Inflammatory macrophage (primary cell): ENCODE results near the gene ELAVL4.
A peak's percentile ranks its signal among the peaks of the same experiment; 100 is the strongest.
"Not testable (repeated sequence)": the region's sequence is repeated elsewhere in the genome, so short reads cannot be mapped to it uniquely, and the experiment has no call there.

Experiments
- DNase-seq, 2 donors: peaks; one replicate each; pipeline ENCODE4 v3.0.0-alpha.2; 2020 to 2022

ELAVL4 gene

DNA sequence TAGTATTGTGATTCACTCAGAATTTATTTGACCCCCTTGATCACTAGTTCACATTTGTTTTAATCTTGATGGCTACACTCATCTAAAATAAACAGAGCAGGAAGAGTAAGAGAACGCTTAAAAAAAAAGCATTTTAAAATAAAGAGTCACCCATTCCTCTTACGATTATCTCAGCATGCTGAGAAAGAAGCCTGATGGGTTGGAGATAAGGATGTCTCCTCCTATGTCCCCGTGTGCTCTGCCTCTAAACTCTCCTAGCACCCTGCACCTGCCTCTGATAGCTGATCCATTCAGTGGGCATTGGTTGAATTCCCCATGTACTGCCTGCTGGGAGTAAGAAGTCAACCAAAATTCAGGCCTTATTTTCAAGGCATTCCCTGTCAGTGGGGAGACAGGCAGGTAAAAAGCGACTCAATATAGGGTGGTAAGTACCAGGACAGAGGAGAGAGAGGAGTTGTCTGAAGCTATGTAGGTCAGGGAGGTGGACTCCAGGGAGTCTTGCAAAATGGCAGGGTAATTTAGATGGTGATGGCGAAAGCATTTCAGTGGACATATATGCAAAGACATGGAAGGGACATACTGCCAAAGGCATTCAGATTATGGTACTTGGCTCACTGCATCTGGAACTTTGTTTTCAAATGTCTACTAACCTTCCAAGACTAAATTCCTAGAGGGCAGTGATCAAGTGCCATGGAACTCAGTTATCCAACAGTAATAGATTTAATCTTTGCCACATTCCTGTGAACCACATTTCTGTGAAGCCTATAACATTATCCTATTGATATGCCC lies 18.4 kb downstream of the ELAVL4 start:
- DNase-seq = no peak

DNA sequence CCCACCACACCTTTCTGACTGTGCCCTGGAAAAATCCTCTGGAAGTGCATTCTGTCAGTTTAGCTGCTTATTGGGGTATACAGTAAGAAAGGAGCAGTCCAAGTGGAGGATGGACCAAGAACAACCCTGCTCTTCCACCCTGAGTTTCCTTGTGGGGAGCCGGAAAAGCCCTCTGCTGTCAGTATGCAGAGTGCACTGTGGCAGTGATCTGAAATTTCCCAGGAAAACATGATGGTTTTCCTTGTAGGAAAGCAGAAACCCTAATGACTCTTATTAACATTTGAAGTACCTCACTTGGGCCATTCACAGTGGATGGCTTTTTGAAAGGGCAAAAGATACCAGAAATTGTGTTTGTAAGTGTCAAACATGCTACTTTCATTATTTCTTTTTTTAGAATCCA lies 20.5 kb downstream of the ELAVL4 start:
- no peak for DNase-seq

DNA sequence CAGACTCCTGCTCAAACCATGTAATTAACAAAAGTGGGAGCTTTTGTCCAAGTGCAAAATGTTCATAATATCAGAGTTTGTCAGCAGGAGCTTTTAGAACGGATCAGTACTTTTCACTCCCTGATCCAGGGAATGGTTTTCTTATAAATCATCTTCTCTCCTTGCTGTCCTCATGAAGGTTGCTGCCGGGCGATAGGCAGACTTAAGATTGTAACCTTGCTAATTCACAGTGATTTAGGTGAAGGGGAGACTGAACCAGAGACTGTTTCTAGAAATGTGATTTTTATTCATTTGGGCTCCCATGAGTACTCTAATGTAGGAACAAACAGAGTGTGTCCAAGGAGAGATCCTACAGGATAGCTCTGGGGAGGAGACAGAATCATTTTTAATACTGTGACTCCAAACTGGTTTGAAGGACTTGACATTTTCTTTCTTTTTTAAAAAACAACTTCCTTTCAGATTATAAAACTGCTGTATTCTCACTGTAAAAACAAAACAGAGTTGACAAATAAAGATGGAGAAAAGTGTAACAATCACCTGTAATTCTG lies 23.7 kb downstream of the ELAVL4 start:
- no peak for DNase-seq

DNA sequence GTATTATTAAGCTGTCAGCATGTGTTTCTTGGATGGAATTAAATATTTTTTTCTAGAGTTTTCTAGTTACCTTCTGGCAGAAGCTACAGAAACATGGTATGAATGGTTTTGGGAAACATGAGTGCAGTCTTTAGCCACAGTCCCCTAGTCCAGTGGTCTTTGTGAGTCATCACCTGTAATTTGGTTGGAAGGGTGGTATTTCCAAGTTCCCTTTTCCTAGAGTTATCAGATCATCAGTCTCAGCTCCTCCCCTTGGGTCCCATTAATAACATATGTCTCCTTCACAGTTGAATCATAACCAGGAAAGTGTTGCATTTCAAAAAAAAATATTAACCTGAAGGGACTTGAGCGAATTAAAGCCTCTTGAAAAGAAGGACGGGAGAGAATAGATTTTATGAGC lies 27.0 kb downstream of the ELAVL4 start:
- DNase-seq = no peak

DNA sequence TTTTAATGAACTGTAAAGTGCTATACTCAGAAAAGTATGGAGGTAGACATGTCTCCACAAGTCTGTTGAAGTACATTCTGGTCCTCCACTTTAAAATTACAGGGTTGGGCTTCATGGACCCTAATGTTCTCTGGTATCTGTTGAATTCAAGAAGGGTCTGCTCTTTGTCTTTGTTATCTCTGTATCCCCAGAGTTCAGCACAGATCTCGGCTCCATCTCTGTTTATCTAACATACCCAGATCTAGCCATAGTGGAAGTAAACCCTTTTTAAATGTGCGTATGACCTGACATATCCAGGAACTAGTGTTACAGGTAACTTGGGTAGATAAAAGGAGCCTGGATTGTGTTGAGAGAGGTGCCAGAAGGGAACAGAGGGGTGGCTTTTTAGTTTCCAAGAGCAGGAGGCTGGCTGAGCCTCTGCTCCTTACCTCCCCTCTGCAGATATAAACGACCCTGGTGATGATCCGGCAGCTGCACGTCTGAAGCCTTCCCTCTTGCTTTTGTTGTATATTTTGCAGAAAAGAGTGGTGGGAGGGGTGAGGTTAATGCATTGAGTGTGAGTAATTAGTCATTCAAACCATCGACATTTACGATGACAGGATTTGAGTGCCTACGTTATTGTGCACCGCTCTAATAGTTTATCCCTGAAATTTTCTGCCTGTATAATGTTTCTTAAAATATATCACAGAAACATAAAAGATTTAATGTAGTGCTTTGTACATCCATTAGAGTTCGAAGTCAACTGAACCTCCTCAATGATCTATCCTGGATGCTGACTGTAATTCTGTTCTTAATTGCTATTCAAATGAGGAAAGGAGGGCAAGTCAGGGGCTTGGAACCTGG lies 30.8 kb downstream of the ELAVL4 start:
- DNase-seq = no peak

DNA sequence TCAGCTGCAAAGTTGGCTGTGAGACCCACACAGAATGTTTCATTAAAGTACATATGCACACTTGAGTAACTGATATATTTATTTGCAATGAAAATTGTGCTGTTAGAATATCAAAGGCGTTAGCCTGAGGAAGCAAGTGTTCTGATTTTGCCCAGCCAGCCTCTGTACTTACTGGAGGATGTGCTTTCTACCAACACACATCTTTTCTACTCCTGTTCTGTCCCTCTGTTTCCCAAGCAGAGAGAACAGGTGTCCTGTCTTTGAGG lies 31.4 kb downstream of the ELAVL4 start:
- DNase-seq = no peak

DNA sequence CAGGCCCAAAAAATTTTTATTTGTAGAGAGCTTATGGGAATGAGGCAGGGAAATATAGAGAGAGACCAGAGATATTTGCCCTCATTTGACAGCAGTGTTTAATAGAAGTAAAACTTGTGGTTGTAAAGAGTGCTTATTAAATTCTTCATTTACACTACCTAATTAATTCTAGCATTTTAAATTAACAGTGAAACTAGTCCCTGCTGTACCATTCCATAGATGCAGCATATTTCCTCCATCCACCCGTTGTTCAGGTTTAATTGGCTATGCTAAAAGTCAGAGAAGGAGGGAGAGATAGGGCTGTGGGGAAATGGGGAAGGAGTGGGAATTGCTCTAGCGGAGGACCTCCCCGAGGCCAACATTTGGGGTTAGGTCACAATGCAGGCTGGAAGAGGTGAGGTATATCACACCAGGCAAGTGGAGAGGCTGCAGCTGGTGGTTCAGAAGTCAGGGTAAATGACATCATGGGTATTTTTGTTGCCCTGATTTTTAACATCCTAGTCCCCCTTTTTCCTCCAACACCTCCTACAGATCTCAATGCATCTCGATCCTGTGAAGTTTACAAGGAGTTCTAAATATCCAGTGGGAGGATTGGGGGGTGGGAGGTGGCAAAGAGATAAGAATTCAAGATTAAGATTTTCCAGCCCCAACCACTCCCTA lies 38.6 kb downstream of the ELAVL4 start:
- no peak for DNase-seq

DNA sequence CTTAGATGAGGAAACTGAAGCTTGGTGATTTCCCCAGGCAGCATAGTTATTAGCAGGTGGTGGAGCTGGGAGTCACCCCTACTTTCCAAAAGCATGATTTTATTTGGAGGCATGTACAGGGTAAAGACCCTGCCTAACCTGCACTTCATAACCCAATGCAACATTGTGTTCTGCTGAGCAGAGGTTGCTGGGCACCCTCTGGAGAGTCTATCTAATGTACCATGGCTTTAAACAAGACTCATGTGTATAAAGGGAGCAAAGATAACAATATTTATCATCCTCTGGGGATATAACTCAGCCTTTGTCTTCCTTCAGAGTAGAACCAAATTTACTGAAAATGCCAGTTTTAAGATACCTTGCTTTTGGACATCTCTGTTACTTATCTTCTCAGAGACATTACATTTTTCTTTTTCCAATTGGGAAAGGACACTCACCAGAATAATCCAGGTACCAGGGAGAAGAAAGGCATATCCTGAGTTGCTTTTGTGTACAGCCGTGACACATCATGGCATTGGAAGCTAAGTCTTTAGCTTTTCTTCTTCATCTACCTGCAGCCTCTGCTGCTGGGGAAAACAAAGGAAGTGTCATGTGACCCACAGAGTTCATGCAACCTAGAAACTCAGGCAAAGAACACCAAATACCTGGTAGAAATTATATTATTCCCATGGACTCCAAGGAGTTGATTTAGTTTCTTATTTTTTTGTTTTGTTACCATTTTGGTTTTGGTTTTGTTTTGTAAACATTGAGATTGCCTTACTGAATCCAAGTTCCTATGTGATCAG lies 39.6 kb downstream of the ELAVL4 start:
- no peak for DNase-seq

DNA sequence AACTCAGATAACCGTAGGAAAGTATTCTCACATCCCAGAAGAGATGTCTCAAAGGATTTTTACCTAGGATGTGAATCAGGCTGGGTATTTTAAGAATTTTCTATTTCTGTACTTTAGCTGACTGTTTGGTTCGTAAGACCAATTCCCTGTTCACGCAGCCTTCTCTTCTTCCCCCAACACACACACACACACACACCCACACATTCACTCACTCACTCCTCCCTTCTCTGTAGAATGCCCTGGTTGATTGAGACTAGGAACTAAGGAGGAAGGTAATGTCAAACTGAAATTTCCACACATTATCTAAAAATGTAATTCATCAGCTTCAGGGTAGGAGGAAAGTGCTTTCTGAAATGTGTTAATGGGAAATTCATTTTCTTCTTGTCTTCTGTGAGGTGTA lies 43.5 kb downstream of the ELAVL4 start:
- no peak for DNase-seq

DNA sequence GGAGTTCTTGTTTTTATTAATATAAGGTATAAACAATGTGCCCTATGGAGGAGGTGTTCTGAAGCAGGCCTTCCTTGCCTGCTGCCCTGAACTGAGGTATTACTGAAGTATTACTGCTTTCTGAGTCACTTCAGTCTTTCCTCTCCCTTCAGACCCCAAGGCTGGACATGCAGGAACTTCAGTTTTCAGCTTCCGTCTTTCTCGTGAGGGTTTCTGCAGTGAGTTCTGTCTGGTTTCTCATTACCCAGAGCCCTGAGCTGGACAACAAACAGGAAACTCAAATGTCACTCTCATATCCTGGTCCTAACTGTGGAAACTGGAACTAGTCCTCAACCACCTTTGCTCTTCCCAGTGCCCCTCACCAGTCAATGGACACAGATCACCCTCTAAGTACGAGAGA lies 46.8 kb downstream of the ELAVL4 start:
- peak; percentile 36 to 47 for DNase-seq

DNA sequence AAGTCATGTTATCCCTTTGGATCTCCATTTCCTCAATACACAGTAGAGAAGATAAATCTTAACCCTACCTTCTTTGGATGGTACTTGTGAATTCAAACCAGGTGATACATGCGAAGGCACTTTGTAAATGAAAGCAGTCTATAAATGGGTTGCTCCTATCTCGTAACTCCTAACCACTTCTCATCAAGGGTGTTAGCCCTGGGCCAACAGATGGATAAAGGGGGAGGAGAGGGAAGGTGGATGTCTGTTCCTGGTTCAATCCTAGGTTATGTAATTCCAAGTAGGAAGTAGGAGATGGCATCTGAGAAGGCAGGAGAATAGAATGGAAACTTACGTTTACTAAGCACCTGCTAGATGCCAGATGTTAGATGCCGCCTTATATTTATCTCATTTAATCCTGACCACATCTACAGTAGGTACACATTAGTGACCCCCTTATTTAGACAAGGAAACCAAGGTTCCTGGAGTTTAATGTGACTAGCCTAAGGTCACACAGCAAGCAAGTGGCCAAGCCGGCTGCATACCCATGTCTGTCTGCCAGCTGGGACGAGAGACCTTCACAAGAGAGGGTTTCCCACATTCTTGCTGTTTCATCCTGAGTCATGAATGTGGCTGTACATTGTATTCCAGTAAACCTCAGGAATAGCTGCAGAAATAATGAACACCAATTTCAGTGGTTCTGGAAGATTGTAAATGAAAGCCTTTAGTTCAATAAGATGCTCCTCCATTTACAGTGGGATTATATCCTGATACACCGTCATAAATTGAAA lies 47.7 kb downstream of the ELAVL4 start:
- no peak for DNase-seq

DNA sequence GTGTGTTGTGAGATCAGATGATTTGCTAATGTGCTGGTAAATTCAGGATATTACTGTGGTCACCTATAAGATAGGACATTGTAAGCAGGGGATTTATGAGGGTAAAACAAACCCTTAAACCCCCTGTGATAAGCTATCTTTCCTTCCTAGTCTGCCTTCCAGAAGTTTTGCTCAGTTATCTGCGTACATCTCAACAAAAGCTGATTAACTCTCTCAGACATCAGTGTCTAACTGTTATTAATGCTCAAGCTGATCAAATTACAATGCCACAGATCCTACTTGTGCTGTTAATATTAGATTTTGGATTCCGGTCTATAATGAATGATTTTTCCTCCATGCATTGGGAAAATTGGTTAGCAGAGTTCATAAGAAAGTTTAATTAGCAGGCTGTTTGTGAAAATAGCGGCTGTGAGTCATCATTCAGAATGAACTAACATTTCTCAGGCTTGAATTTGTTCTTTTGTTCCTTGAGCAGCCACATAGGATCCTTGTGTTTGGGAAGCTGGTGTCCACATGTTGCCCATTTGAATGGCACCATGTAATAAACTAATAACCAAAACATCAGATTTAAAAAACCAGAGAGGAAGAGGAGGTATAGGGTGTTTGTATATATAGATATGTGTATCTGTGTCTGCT lies 48.7 kb downstream of the ELAVL4 start:
- DNase-seq = no peak

DNA sequence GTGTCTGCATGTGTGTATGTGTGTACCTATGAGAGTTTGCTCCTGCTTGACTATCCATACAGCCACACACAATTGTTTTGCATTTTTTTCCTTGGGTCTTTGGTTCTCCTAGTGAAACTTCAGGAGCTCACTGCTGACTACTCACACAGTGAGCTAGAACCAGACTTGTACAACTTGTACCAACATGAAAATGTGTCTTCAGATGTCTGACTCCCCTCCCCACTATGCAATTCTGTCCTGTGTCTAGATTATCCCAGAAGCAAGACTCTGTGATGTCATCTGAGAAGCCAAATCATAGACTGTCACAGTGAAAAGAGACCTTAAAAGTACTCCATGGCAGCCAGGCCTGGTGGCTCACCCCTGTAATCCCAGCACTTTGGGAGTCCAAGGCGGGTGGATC lies 49.7 kb downstream of the ELAVL4 start:
- no peak for DNase-seq

DNA sequence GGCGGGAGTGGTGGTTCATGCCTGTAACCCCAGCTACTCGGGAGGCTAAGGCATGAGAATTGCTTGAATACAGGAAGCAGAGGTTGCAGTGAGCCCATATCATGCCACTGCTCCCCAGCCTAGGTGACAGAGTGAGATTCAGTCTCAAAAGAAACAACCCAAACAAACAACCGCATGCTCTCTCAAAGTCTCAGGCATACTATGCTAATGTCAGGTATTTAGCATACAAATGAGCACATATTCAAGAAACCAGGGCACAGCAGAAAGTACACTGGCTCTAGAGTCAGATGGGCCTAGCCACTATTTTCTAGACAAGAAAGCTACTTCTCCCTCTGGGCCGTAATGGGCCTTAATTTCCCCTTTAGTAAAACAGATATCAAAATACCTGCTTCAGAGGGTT lies 55.0 kb downstream of the ELAVL4 start:
- no peak for DNase-seq

DNA sequence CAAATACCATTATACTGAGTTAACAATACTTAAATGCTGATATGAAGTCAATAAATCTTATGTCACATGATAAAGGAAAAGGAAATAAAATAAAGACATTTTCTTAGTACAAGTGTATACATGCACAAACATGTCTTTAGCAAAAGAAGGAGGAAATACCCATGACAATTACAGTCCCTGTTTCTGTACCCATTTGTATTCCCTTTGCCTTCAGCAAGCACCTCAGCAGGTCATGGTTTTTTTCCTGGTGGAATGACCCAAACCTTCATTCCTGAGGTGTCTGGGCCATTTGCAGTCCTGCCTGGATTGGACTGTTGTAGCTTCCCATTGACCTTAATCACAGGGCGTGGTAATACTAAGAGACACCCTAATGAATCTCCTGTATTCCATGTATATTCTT lies 57.6 kb downstream of the ELAVL4 start:
- not testable (repeated sequence) for DNase-seq

DNA sequence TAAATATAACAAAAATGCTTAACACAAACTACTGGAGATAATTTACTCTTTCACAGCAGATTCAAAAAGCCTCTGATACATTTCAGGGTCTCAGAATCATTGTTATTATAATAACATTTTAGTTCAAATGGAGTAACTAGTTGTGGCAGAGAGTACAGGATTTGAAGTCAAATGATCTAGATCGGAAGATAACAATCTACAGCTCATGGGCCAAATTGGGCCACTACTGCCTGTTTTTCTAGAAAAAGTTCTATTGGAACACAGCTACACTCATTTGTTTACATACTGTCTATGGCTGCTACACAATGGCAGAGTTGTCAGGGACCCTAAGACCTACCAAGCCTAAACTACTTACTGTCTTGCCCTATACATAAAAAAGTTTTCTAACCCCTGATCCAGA lies 63.6 kb downstream of the ELAVL4 start:
- no peak for DNase-seq

DNA sequence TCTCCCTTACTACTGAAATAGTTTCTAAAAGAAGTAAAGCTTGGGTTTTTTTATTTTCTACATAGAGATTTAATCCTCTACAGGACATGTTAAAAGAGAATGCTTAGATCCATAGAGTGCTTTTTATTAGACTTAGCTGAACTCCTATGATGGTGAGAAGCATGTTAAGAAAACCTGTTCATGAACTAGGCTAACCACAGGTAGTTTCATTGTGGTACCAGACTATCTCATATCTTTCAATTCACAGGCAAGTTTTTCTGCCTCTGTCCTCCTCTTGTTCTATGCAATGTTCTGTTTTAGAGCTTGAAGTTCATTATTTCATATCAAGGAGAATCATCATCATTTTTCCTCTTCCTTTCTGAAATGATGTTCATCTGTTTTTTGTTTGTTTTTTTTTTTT lies 65.4 kb downstream of the ELAVL4 start:
- DNase-seq = no peak

DNA sequence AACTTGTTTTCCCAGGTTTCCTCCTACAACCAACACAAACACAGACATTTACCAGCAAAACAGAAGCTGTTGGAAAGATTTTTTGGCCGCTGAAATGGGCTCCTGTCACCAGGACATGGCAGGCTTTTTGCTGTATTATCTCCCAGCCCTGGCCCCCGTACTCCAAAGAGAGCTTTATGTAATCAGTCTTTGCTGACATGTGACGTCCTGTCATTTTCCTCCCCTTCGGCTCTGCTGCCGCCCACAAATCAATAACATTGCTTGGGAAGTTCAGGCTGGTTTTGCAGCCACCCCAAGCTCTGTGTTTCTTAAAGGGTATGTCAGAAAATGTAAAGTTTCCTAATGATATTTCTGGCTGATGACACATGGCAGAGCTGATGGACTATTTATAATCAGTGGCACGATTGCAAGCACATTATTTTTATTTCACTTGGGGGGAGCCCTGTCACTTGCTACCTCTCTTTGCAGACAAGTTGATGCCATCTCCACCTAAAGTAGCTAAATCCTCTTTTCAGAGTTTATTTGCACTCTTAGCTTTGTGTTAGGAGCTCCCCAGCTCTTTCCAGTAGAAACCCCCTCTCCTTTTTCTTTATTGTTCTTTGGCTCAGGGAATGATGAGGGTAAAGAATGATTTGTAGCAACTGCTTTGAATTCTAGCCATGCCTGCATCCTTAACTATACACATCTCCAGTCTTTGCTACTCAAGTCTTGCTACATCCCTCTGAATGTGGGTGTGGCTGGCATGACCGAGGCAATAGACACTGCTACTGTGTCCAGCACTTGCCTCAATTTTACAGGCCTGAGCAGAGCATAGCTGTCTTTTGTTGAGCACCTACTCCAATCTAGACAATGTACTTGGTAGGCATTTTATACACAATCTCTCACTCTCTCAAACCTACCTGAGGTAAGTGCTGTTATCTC lies 67.3 kb downstream of the ELAVL4 start:
- no peak for DNase-seq

DNA sequence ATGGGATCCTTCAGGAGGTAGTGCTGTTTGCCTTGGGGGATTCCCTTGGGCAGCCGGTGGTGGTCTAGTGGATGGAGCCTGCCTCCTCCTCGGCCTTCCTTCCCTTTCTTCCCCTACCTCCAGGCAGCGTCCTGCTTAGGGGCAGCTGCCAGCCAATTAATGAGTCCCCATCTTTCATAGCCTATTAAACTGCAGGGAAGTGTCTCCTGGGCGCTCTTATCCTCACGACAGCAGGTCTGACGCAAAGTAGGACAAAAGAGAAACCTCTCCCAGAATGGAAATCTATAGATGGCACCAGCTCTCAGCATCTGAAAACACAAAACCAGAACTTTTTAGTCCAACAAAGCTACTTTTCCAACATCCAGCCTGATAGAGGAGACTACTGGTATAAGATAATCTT lies 69.3 kb downstream of the ELAVL4 start:
- no peak for DNase-seq

DNA sequence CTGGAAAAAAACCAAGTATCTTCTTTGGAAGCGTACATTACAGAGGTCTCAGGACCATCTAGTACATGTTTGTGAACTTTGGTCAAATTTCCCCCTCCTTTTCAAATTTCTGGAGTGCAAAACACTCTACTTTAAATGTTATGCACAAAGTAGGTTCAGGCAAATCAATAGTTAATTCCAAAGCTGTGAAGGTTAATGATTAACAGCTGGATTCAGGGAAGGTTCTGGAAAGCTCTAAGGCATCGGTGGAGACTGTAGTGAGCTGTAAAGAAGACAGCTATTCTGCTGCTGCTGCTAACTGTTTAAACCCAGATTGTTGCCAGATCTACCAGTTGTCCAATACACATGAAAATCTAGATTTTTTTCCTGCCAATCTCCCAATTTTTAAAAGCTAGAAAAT lies 70.9 kb downstream of the ELAVL4 start:
- no peak for DNase-seq
